A549 (cell line): ENCODE measurements around the gene MYO9A. TPM values are rescaled to one million over a fixed set of nuclear protein-coding genes. Genes with fewer than 3 reads are reported as not detected.

Experiments used
- ATAC-seq, 2 experiments: fragments of 200-7000 bp in 1 of 2; fragments of >200 bp in 1 of 2; cut with Nextera tagmentation in 1 of 2; cut with Tn5 transposase in 1 of 2; 3 replicates each; pipeline versions ENCODE4 v1.8.0 to v1.9.1; 2018 to 2020; ENCODE audit warnings: mild to moderate bottlenecking in 1 of 2, moderate library complexity in 1 of 2
- CTCF ChIA-PET: fragments of 300-600 bp; sonication (Branson Sonifier 250); formaldehyde crosslinking; extraction: SDS; loops from one replicate; lab custom pipeline; 2021; ENCODE audit warnings: antibody characterized with exemption, inconsistent platforms; lab: Yijun Ruan, JAX
- POLR2A ChIA-PET: fragments of 350-600 bp; formaldehyde crosslinking; extraction: SDS; loops from one replicate; lab custom pipeline; 2021; ENCODE audit warnings: antibody characterized with exemption, inconsistent platforms; lab: Yijun Ruan, JAX
- DNase-seq, 2 experiments: peaks; one replicate each; pipeline versions ENCODE4 v3.0.0 to v3.0.0-alpha.2; 2011 to 2016; ENCODE audit warnings: low read depth in 1 of 2, low spot score in 1 of 2
- FAIRE-seq: peaks from 2 replicates; lab custom pipeline; 2011; peaks lifted over from hg19 to GRCh38; lab: Jason Lieb, UNC
- H3K27ac ChIP-seq, 2 experiments: fragments of >200 bp; sonication (Bioruptor Twin); formaldehyde crosslinking; 3 replicates each; pipeline ENCODE4 v1.5.1; 2016 to 2017
- H3K4me1 ChIP-seq: fragments of >200 bp; sonication (Bioruptor Twin); formaldehyde crosslinking; 3 replicates; pipeline ENCODE4 v1.6.1; 2016
- H3K4me2 ChIP-seq: fragments of >200 bp; sonication (Bioruptor Twin); formaldehyde crosslinking; 3 replicates; pipeline ENCODE4 v1.6.1; 2016
- H3K4me3 ChIP-seq: fragments of >200 bp; sonication (Bioruptor Twin); formaldehyde crosslinking; 3 replicates; pipeline ENCODE4 v1.5.1; 2016
- H3K9me3 ChIP-seq: fragments of >200 bp; sonication (Bioruptor Twin); formaldehyde crosslinking; 3 replicates; pipeline ENCODE4 v1.6.1; 2016
- CBX8 ChIP-seq: fragments of 200-600 bp; sonication (generic); IDR thresholded peaks from 2 replicates; pipeline ENCODE4 v1.6.1; 2016
- EHF ChIP-seq: fragments of 250-450 bp; sonication (Bioruptor Pico); IDR thresholded peaks from 2 replicates; pipeline ENCODE4 v1.5.0; 2020; ENCODE audit warnings: mild to moderate bottlenecking
- ESRRA ChIP-seq: fragments of 150-350 bp; IDR thresholded peaks from 2 replicates; pipeline ENCODE4 v1.6.1; 2014; ENCODE audit warnings: mild to moderate bottlenecking, low read length, borderline replicate concordance
- FOXS1 ChIP-seq: fragments of 250-450 bp; sonication (Bioruptor Pico); IDR thresholded peaks from 2 replicates; pipeline ENCODE4 v1.5.0; 2020; ENCODE audit warnings: mild to moderate bottlenecking, moderate library complexity
- GATA3 ChIP-seq: IDR thresholded peaks from 2 replicates; pipeline ENCODE4 v1.6.1; 2012; ENCODE audit warnings: borderline replicate concordance
- HDAC2 ChIP-seq: fragments of 200-600 bp; sonication (generic); IDR thresholded peaks from 2 replicates; pipeline ENCODE4 v1.6.1; 2016
- HOXA7 ChIP-seq: fragments of 250-450 bp; sonication (Bioruptor Pico); IDR thresholded peaks from 2 replicates; pipeline ENCODE4 v1.5.0; 2020; ENCODE audit warnings: mild to moderate bottlenecking, moderate library complexity
- JUNB ChIP-seq: fragments of >200 bp; sonication (Bioruptor Twin); formaldehyde crosslinking; IDR thresholded peaks from 2 replicates; pipeline ENCODE4 v1.6.1; 2016
- KDM1A ChIP-seq: fragments of 200-600 bp; sonication (generic); IDR thresholded peaks from 2 replicates; pipeline ENCODE4 v1.6.1; 2016; ENCODE audit warnings: low read depth, mild to moderate bottlenecking
- MAFK ChIP-seq: fragments of 450-650 bp; IDR thresholded peaks from 2 replicates; pipeline ENCODE4 v1.6.1; 2014; ENCODE audit not compliant: partially characterized antibody
- MAX ChIP-seq: IDR thresholded peaks from 2 replicates; pipeline ENCODE4 v1.6.1; 2012
- NPAS2 ChIP-seq: fragments of 250-450 bp; sonication (Bioruptor Pico); IDR thresholded peaks from 2 replicates; pipeline ENCODE4 v1.8.0; 2022; ENCODE audit warnings: mild to moderate bottlenecking, moderate library complexity, borderline replicate concordance
- POLR2AphosphoS2 ChIP-seq: conservative IDR thresholded peaks from 2 replicates; pipeline ENCODE4 v1.6.1; 2012; ENCODE audit warnings: low read length, improper control_type of control experiment, inconsistent platforms
- RAD21 ChIP-seq, 2 experiments: fragments of >200 bp in 1 of 2; sonication (Bioruptor Twin) in 1 of 2; formaldehyde crosslinking in 1 of 2; IDR thresholded peaks in 1 of 2; conservative IDR thresholded peaks in 1 of 2; 2 replicates in 1 of 2; 3 replicates in 1 of 2; pipeline ENCODE4 v1.6.1; 2012 to 2018; ENCODE audit warnings: inconsistent platforms in 1 of 2
- RCOR1 ChIP-seq: fragments of 150-350 bp; IDR thresholded peaks from 2 replicates; pipeline ENCODE4 v1.6.1; 2014; ENCODE audit warnings: antibody characterized with exemption, low read length, low read depth
- TP53 ChIP-seq: fragments of 250-450 bp; sonication (Bioruptor Pico); IDR thresholded peaks from 2 replicates; pipeline ENCODE4 v1.5.0; 2021; ENCODE audit warnings: mild to moderate bottlenecking, moderate library complexity
- ZFP36 ChIP-seq: fragments of 450-650 bp; IDR thresholded peaks from 2 replicates; pipeline ENCODE4 v1.6.1; 2014; ENCODE audit warnings: borderline replicate concordance; ENCODE audit not compliant: partially characterized antibody
- ZNF302 ChIP-seq: fragments of 250-450 bp; sonication (Bioruptor Pico); IDR thresholded peaks from 2 replicates; pipeline ENCODE4 v1.9.0; 2021; ENCODE audit warnings: inconsistent platforms, mild to moderate bottlenecking, moderate library complexity
- WGBS: methylation state at CpG from one replicate; pipeline ENCODE4 v1.1.6; 2017; ENCODE audit errors: missing lambda C conversion rate; 5-methylcytosine and 5-hydroxymethylcytosine counted together
- polyA plus RNA-seq, 4 experiments: library from polyadenylated mRNA; depleted of rRNA in 3 of 4; stranded (reverse); fragments of >200 nt; fragmentation: RNase III in 1 of 4; extraction: RNeasy Plus Mini Kit Qiagen cat#74134 plus additional on column Dnase treatment in 1 of 4; gene quantifications; 2 replicates in 3 of 4; 3 replicates in 1 of 4; pipeline ENCODE4 v1.2.3, GENCODE V29; 2011 to 2017
- TF ChIP-seq, protein P1 (sequence below): fragments of 250-450 bp; sonication (Bioruptor Pico); IDR thresholded peaks from 2 replicates; pipeline ENCODE4 v1.5.0; 2020; ENCODE audit warnings: low read depth, mild to moderate bottlenecking, moderate library complexity
- TF ChIP-seq, protein P2 (sequence below): IDR thresholded peaks from 2 replicates; pipeline ENCODE4 v1.6.1; 2012; ENCODE audit warnings: low read depth, borderline replicate concordance
- TF ChIP-seq, protein P3 (sequence below): fragments of >200 bp; sonication (Bioruptor Twin); formaldehyde crosslinking; IDR thresholded peaks from 3 replicates; pipeline ENCODE4 v1.6.1; 2016
- TF ChIP-seq, protein P4 (sequence below): fragments of >200 bp; sonication (Bioruptor Twin); formaldehyde crosslinking; IDR thresholded peaks from 3 replicates; pipeline ENCODE4 v1.5.1; 2016

The MYO9A gene
- polyA plus RNA-seq, 2 of the 4 experiments (the other 2 are of a cell fraction) = 5.9 to 21.9 TPM

DNA sequence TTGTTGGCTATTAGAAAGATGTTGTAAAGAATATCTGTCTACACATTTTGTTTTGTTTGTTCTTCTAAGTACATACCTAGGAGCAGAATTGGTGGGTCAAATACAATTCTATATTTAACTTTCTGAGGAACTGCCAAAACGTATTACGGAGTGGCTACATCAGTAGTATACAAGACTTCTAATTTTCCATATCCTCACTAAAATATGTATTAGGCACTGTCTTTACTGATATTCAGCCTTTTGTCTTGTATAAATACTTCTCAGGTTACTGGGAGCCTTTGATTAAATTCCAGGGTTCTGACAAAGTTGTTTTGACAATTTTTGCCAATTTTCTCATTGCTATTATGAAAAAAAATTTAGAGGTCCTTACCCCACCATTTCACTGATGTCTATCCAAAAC is 160.9 kb downstream of the MYO9A start (continued):
- TF ChIP-seq, protein P1, sequence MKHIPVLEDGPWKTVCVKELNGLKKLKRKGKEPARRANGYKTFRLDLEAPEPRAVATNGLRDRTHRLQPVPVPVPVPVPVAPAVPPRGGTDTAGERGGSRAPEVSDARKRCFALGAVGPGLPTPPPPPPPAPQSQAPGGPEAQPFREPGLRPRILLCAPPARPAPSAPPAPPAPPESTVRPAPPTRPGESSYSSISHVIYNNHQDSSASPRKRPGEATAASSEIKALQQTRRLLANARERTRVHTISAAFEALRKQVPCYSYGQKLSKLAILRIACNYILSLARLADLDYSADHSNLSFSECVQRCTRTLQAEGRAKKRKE (CRISPR knock-in tag) = no peak
- TF ChIP-seq ZNF302 (no peak), FOXS1 (CRISPR knock-in tag) (no peak), TP53 (CRISPR knock-in tag) (no peak), NPAS2 (no peak), EHF (CRISPR knock-in tag) (no peak), RCOR1 (no peak)

DNA sequence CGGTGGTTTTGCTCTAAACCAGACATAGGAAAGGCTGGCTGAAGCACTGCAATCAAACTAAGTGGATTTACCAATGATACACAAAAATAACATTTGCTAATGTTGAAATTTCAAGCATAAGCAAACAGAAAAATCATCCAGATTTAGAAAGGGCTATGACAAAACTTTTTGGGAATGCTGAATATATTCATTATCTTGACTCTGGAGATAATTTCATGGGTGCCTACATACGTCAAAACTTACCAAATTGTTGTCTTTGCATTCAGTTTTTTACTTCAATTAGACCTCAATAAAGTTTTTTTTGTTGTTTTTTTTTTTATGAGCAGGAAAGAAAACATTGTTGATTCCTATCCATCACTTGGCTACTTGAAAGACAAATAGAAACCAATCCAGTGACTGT is 166.8 kb downstream of the MYO9A start:
- no peak overlapping the region for H3K4me2 ChIP-seq
- CTCF ChIA-PET = no interaction called here
- FAIRE-seq = peak; percentile 28
- 93% methylated on average over 2 of the region's 2 CpGs for WGBS
- H3K9me3 ChIP-seq = no peaks in the 10 kb centered on the region
- H3K4me1 ChIP-seq = no peaks in the 10 kb centered on the region
- no peak for ATAC-seq
- H3K4me3 ChIP-seq = no peak overlapping the region
- TF ChIP-seq GATA3 = no peak
- no peak for TF ChIP-seq MAFK
- TF ChIP-seq, all 56 proteins: peak for 0
- no peak overlapping the region for H3K27ac ChIP-seq
- DNase-seq = no peak
- POLR2A ChIA-PET = no interaction called here

DNA sequence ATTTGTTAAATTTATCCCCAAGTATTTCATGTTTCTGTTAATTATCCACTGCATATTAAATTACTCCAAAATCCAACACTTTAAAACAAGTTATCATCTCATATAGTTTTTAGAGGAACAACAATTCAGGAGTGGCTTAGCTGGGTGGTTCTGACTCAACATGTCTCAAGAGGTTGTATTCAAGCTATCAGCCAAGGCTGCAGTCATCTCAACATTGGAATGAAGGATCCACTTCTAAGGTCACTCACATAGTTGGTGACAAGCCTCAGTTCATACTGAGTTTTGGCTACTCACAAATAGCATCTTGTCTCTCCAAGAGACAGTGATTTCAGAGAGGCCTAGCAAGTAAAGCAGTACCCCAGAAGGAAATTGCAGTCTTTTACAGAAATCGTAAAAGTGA is 172.9 kb downstream of the MYO9A start:
- H3K9me3 ChIP-seq = no peaks in the 10 kb centered on the region
- H3K4me3 ChIP-seq = no peak overlapping the region
- no peak overlapping the region for H3K27ac ChIP-seq
- ATAC-seq (no peak), DNase-seq (no peak)
- POLR2A ChIA-PET = no interaction called here
- CTCF ChIA-PET = interaction anchor here (0.5 kb wide), 1 partner anchor 79 kb away, joined by 3 read pairs; no protein-coding TSS in a partner anchor
- TF ChIP-seq MAX = no peak
- TF ChIP-seq, protein P2, sequence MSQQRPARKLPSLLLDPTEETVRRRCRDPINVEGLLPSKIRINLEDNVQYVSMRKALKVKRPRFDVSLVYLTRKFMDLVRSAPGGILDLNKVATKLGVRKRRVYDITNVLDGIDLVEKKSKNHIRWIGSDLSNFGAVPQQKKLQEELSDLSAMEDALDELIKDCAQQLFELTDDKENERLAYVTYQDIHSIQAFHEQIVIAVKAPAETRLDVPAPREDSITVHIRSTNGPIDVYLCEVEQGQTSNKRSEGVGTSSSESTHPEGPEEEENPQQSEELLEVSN = no peak
- TF ChIP-seq HDAC2 = no peak
- no peak for TF ChIP-seq ESRRA
- no peak for TF ChIP-seq POLR2AphosphoS2
- TF ChIP-seq RAD21 (conservative IDR thresholded peaks at IDR 0.05 in 1 of 2, IDR thresholded peaks at IDR 0.05 in 1 of 2) = no peak
- TF ChIP-seq, protein P3, sequence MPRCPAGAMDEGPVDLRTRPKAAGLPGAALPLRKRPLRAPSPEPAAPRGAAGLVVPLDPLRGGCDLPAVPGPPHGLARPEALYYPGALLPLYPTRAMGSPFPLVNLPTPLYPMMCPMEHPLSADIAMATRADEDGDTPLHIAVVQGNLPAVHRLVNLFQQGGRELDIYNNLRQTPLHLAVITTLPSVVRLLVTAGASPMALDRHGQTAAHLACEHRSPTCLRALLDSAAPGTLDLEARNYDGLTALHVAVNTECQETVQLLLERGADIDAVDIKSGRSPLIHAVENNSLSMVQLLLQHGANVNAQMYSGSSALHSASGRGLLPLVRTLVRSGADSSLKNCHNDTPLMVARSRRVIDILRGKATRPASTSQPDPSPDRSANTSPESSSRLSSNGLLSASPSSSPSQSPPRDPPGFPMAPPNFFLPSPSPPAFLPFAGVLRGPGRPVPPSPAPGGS = no peak
- TF ChIP-seq HOXA7 (CRISPR knock-in tag) = no peak
- TF ChIP-seq FOXS1 (CRISPR knock-in tag) = no peak
- TF ChIP-seq NPAS2 = no peak
- TF ChIP-seq JUNB = no peak
- TF ChIP-seq, protein P4, sequence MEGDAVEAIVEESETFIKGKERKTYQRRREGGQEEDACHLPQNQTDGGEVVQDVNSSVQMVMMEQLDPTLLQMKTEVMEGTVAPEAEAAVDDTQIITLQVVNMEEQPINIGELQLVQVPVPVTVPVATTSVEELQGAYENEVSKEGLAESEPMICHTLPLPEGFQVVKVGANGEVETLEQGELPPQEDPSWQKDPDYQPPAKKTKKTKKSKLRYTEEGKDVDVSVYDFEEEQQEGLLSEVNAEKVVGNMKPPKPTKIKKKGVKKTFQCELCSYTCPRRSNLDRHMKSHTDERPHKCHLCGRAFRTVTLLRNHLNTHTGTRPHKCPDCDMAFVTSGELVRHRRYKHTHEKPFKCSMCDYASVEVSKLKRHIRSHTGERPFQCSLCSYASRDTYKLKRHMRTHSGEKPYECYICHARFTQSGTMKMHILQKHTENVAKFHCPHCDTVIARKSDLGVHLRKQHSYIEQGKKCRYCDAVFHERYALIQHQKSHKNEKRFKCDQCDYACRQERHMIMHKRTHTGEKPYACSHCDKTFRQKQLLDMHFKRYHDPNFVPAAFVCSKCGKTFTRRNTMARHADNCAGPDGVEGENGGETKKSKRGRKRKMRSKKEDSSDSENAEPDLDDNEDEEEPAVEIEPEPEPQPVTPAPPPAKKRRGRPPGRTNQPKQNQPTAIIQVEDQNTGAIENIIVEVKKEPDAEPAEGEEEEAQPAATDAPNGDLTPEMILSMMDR = no peak
- no peak for TF ChIP-seq KDM1A
- TF ChIP-seq ZFP36 = no peak
- no peak for TF ChIP-seq CBX8
- TF ChIP-seq, all 56 proteins: peak for 0
- no peaks in the 10 kb centered on the region for H3K4me1 ChIP-seq
- H3K4me2 ChIP-seq = no peak overlapping the region
- WGBS = 100% methylated on average over 1 of the region's 1 CpG
- no peak for FAIRE-seq
